Astrocyte of the spinal cord (primary cell): ENCODE results near the gene ARPC1A.
"Not testable (repeated sequence)": the region's sequence is repeated elsewhere in the genome, so short reads cannot be mapped to it uniquely, and the experiment has no call there.

Experiments
- DNase-seq: peaks from one replicate; pipeline ENCODE4 v3.0.0; 2011; ENCODE audit warnings: low read depth, low spot score
- H3K4me3 ChIP-seq: 2 replicates; pipeline ENCODE4 v1.5.1; 2011; ENCODE audit warnings: low read depth, mild to moderate bottlenecking, low read length, moderate library complexity
- in situ Hi-C: cut with HindIII; loops from 2 replicates; pipeline ENCODE4 v1.10.0; 2017; ENCODE audit warnings: low sequenced_read_pairs
- TF ChIP-seq, protein P1 (sequence below): IDR thresholded peaks from 2 replicates; pipeline ENCODE4 v1.5.1; 2012; ENCODE audit warnings: low read depth, mild to moderate bottlenecking, low read length, inconsistent platforms

ARPC1A gene

GRCh38 chr7:99339595-99339994 lies 13.9 kb downstream of the ARPC1A start:
- TF ChIP-seq, protein P1, sequence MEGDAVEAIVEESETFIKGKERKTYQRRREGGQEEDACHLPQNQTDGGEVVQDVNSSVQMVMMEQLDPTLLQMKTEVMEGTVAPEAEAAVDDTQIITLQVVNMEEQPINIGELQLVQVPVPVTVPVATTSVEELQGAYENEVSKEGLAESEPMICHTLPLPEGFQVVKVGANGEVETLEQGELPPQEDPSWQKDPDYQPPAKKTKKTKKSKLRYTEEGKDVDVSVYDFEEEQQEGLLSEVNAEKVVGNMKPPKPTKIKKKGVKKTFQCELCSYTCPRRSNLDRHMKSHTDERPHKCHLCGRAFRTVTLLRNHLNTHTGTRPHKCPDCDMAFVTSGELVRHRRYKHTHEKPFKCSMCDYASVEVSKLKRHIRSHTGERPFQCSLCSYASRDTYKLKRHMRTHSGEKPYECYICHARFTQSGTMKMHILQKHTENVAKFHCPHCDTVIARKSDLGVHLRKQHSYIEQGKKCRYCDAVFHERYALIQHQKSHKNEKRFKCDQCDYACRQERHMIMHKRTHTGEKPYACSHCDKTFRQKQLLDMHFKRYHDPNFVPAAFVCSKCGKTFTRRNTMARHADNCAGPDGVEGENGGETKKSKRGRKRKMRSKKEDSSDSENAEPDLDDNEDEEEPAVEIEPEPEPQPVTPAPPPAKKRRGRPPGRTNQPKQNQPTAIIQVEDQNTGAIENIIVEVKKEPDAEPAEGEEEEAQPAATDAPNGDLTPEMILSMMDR = no peak
- DNase-seq = no peak
- in situ Hi-C loops = no loop called here
- H3K4me3 ChIP-seq = no peak overlapping the region

- peak; percentile 3 for DNase-seq
- no peak overlapping the region for H3K4me3 ChIP-seq
- TF ChIP-seq, protein P1 = no peak
- in situ Hi-C loops = no loop called here
Observed at GRCh38 chr7:99340659-99341058, 15.0 kb downstream of the ARPC1A start.

GRCh38 chr7:99344061-99344647 lies 18.5 kb downstream of the ARPC1A start:
- H3K4me3 ChIP-seq = no peak overlapping the region
- DNase-seq = no peak
- TF ChIP-seq, protein P1 = no peak
- in situ Hi-C loops = no loop called here

- H3K4me3 ChIP-seq, DNase-seq, in situ Hi-C loops: not testable (repeated sequence)
Observed at GRCh38 chr7:99350641-99351040, 24.9 kb downstream of the ARPC1A start.

- TF ChIP-seq, protein P1 = no peak
- DNase-seq = no peak
- H3K4me3 ChIP-seq = no peak overlapping the region
- in situ Hi-C loops = no loop called here
Observed at GRCh38 chr7:99352247-99352646, 26.5 kb downstream of the ARPC1A start.

GRCh38 chr7:99355098-99355497 lies 29.4 kb downstream of the ARPC1A start:
- TF ChIP-seq, protein P1 = no peak
- DNase-seq = no peak
- in situ Hi-C loops = no loop called here
- H3K4me3 ChIP-seq = no peak overlapping the region

DNA sequence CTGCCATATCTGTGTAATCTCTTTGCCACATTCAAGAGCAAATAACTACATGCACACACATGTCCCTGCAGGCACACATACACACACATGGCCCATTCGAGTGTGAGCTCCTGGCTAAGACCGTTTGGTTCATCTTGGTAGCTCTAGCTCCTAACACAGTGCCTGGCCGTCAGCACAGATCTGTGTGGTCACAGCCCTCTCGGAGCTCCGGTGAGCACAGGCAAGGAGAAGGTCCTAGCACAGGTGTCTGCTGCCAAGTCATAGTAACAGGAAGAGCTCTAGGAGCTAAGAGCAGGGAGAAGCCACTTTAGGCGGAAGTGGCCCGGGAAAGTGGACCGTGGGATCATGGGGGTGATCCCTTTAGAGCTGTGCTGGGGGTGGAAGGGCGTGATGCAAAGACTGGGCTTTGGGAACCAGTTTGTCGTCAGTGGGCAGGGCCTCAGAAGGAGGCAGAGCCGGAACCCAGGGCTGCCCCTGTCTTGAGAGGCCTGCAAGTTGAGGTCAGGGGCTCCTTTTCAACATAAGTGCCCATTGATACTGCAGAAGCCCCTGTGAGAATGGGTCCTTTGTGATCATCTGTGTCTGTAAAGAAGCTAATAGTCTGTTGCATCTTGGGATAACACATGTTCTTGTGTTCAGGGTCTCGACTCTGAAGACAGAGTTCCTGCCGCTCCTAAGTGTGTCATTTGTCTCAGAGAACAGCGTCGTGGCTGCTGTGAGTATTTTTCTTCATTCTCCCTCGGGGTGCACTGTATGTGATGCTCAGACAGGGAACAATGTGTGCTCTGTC lies 32.2 kb downstream of the ARPC1A start:
- TF ChIP-seq, protein P1 = no peak
- no peak overlapping the region for H3K4me3 ChIP-seq
- DNase-seq = no peak
- in situ Hi-C loops = no loop called here

DNA sequence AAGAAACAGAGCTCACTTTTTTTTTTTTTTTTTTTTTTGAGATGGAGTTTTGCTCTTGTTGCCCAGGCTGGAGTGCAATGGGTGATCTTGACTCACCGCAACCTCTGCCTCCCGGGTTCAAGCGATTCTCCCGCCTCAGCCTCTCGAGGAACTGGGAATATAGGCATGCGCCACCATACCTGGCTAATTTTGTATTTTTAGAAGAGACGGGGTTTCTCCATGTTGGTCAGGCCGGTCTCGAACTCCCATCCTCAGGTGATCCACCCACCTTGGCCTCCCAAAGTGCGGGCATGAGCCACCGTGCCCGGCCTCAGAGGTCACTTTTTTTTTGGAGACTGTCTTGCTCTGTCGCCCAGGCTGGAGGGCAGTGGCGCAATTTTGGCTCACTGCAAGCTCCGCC lies 32.8 kb downstream of the ARPC1A start:
- H3K4me3 ChIP-seq, in situ Hi-C loops: not testable (repeated sequence)

More for the DNA sequence above, 32.8 kb downstream of the ARPC1A start:
- DNase-seq = not testable (repeated sequence)
